Activated CD8-positive, alpha-beta memory T cell treated with anti-CD3 and anti-CD28 coated beads for 24 hours (primary cell): Measurements from ENCODE around the gene FBXL20.
A peak's percentile ranks its signal among the peaks of the same experiment; 100 is the strongest.
"Not testable (repeated sequence)": the region's sequence is repeated elsewhere in the genome, so short reads cannot be mapped to it uniquely, and the experiment has no call there.

Experiments used
- DNase-seq: peaks from one replicate; pipeline ENCODE4 v3.0.0-alpha.2; 2020

FBXL20 gene

DNA sequence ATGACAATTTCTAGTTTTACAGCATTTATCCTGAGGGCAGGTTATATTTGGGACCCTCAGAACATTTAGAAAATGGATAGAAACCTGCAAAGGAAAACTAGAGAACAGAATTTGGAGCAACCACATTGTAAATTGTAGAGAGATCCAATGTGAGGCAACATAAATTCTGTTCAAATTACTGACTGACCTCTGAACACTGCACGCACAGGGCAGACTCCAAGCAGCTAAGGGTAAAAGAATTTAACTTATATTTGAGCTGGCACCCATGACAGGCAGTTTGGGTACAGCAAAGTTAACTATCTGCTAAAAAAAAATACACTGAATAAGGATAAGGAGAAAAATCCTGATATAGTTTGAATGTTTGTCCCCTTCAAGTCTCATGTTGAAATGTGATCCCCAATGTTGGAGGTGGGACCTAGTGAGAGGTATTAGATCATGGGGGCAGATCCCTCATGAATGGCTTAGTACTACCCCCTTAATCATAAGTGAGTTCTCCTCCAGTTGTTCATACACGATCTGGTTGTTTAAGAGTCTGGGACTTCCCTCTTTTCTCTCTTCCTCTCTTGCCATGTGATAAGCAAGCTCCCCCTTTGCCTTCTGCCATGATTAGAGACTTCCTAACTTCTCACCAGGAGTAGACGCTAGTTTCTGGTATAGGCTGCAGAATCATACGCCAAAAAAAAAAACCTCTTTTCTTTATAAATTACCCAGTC is 75.7 kb downstream of the FBXL20 start:
- DNase-seq = no peak

DNA sequence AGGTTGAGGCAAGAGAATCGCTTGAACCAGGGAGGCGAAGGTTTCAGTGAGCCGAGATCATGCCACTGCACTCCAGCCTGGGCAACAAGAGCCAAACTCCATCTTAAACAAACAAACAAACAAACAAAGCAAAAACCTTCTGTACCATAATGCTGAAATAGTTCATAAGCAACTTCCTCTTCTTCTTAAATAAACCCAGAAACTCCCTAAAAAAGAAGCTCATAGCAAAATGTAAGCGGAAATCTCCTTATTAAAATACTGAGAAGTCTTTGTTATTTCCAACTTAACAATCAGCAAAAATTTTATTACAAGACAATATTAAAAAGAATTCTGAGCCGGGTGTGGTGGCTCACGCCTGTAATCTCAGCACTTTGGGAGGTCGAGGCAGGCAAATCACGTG is 82.8 kb downstream of the FBXL20 start:
- no peak for DNase-seq

DNA sequence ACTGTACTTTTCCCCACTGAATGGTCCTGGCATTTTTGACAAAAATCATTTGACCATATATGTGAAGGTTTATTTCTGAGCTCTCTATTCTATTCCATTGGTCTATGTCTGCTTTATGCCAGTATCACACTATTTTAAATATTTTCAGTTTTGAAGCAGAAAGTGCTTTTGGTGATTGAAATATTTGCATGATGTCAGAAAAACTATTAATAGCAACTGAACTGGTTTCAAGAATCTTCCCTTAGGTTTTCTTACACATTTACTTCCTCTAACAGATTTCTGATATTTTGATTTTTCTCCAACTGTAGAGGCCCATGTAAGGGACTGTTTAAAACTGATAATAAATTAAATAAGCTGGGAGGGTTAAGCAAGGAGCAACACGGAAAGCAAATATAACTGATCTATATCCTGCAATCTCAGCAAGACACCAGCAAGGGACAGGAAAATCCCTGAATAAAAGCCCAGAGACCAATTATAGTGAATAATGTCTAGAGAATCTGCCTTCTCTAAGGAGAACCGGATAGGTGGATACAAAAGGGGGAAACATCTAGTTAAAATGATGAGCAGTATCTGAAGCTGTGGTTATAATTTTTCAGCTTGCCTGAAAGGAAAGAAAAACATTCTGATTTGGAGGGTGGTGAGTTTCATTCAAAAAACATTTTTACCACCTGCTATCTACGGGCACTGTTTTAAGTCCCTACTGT is 94.8 kb downstream of the FBXL20 start:
- DNase-seq = no peak

DNA sequence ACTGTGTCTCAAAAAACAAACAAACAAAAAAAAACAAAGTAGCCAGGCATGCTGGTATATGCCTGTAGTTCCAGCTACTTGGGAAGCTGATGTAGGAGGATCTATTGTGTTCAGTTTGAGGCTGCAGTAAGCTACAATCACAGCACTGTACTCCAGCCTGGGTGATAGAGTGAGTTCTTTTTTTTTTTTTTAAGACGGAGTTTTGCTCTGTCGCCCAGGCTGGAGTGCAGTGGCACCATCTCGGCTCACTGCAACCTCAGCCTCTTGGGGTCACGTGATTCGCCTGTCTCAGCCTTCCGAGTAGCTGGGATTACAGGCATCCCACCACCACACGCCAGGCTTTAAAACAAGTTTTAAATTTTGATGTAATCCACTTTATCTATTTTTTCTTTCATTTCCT is 95.4 kb downstream of the FBXL20 start:
- DNase-seq = no peak

DNA sequence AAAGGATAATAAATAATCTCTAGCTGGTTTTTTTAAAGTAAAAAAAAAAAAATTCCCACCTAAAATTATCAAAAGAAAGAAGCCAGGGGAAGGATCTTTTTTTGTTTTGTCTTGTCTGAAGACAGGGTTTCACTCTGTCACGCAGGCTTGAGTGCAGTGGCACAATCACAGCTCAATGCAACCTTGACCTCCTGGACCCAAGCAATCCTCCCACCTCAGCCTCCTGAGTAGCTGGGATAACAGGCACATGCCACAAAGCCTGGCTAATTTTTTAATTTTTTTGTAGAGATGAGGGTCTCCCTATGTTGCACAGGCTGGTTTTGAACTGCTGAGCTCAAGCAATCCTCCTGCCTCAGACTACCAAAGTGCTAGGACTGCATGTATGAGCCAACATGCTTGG is 97.2 kb downstream of the FBXL20 start:
- DNase-seq = no peak

DNA sequence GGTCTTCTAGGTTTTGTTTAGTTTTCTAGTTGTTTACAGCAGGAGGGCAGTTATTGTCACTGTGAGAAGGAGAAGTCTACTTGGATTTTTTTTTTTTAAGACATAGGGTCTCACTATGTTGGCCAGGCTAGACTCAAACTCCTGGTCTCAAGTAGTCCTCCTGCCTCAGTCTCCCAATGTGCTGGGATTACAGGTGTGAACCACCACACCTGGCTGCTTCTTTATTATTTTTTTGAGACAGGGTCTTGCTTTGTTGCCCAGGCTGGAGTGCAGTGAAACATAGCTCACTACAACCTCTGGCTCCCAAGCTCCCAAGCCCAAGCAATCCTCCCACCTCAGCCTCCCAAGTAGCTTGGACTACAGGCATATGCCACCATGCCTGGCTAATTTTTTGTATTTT is 107.4 kb downstream of the FBXL20 start:
- no peak for DNase-seq

DNA sequence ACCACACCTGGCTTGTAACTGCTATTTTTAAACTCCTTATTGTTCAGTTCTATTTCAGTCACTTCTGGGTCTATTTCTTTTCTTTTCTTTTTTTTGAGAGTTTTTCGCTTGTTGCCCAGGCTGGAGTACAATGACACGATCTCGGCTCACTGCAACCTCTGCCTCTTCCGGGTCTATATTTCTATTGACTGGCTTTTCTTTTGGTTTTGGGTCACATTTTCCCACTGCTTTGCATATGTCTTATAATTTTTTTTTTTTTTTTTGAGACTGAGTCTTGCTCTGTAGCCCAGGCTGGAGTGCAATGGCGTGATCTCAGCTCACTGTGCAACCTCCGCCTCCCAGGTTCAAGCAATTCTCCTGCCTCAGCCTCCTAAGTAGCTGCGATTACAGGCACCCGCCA is 108.9 kb downstream of the FBXL20 start:
- not testable (repeated sequence) for DNase-seq

DNA sequence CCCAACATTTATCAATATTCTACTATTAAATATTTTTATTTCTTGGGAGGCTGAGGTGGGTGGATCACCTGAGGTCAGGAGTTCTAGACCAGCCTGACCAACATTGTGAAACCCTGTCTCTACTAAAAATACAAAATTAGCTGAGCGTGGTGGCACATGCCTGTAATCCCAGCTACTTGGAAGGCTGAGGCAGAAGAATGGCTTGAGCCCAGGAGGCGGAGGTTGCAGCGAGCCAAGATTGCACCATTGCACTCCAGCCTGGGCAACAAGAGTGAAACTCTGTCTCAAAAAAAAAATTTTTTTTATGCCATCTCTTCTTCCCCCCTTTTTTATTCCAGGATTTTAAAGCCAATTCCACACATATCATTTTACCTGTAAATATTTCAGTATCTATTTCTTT is 114.9 kb downstream of the FBXL20 start:
- DNase-seq = not testable (repeated sequence)

DNA sequence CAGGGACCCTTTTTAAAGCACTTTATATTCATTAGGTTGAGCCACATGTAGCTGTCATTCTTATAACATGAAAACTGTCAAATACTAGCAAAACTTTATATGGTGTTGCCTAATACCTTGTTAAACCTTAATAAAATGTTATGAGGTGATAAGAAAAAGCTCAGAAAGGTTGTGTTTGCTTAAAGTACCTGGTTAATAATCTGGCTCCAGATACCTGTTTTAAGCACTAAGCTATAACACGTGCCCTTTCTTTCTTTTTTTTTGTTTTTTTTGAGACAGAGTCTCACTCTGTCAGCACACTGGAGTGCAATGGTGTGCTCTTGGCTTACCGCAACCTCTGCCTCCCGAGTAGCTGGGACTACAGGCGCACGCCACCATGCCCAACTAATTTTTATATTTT is 116.7 kb downstream of the FBXL20 start:
- no peak for DNase-seq

DNA sequence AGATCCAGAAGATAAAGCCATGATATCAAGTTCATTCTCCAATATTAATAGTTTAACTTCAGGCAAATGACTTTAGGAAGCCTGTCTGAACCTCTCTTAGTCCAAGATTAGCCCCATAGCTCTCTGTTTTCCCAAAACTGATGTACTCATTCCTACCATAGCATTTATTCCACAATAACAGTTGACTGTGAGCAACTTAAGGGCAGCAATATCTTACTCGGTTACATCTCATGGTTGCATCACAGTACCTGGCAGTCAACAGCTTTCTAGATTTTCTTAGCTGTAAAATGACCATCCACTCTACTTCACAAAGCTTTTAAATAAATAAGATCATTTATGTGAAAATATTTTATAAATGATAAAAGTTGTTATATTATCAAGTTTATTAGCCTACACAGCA is 117.5 kb downstream of the FBXL20 start:
- DNase-seq = no peak

DNA sequence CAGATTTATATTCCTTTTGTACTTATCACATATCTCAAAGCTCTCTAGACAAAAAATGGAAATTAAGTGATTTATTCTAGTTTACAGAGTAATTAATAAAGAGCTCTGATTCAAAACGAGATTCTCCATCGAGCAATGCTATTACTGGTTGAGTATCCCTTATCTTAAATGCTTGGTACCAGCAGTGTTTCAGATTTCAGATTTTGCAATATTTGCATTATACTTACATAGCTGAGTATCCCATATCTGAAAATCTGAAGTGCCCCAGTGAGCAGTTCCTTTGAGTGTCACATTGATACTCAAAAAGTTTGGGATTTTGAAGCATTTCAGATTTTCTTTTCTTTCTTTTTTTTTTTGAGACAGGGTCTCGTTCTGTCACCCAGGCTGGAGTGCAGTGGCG is 118.3 kb downstream of the FBXL20 start:
- DNase-seq = no peak

DNA sequence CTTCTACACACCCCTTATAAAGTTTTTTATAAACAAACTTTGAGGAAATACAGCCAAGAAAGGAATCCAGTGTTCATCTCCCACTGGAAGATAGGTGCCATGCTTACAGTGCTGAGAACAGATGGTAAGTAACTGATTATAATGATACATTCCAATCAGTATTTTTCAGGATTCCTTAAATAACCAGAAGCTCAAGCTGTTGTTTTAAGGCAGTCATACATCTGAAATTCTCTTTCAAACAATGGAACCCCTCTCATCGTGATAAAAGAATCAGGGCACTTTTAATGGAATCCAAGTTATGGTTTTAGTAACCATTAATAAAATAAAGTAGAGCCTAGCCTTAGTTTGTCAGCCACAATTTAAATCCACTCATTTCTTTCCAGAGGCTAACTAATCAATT is 119.6 kb downstream of the FBXL20 start:
- DNase-seq = no peak

DNA sequence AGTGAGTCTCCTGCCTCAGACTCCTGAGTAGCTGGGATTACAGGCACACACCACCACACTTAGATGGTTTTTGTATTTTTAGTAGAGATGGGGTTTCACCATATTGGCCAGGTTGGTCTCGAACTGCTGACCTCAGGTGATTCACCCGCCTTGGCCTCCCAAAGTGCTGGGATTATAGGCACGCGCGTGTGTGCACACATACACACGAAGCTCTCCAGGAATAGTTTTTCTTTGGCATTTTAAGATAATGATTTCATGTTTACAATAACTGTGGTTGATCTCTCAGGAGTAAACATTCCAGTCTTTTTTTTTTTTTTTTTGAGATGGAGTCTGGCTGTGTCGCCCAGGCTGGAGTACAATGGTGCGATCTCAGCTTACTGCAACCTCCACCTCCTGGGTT is 123.2 kb downstream of the FBXL20 start:
- DNase-seq = not testable (repeated sequence)

DNA sequence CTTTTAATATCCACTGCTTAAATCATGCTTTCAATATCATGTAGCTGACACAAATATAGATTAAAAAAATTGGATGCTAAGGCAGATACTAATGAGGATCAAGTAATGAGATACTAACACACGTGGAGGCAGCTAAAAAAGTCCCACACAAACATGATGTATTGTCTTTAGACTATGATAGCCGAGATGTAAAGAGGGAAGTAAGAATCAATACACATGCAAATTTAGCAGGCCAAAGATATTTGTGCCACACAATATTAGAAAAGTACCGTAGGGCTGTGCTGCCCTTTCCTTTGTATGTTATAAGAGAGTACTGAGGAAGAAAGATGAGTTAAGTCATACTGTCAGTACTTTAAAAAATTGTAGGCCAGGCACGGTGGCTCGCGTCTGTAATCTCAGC is 124.3 kb downstream of the FBXL20 start:
- no peak for DNase-seq

DNA sequence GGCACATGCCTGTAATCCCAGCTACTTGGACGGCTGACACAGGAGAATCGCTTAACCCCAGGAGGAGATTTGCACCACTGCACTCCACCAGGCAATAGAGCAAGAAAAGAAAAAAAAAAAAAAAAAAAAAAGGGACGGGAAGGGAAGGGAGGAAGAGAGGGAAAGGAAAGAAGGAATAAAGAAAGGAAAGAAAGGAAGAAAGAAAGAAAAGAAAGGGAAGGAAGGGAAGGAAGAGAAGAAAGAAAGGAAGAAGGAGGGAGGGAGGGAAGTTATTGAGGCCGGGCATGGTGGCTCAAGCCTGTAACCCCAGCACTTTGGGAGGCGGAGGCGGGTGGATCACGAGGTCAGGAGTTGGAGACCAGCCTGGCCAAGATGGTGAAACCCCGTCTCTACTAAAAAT is 125.3 kb downstream of the FBXL20 start:
- no peak for DNase-seq

DNA sequence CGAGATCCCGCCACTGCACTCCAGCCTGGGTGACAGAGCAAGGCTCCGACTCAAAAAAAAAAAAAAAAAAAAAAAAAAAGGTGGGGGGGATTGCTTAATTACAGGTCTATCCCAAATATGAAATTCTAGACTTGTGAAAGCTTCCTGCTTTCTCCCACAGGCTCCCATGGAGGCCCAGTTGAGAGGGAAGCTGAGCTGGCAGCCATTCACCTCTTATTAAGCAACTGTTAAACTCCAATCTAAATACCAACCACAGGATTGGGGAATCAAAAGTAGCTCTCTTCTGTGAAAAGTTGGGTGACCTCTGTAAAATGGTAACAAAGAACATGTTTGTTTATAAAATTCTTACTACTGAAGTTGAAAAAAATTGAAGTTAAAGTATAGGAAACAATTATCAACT is 129.9 kb downstream of the FBXL20 start:
- DNase-seq = no peak

DNA sequence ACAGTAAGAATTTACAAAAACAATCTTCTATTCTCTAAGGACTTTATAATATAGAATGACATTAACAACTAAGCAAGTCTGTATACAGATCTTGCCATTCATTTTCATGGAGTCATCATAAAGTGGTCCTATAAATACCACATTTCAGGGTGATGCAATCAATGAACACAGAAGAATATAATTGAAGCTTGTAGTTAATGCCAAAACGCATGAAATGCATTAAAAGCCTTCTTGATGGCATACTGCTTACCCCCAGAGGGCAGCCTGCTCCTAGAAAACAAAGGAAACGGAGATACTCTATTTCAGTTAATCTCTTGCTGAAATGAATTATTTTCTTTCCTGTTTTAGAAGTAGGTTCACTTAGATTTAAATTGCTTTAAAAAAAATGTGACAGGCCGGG is 130.5 kb downstream of the FBXL20 start:
- no peak for DNase-seq

DNA sequence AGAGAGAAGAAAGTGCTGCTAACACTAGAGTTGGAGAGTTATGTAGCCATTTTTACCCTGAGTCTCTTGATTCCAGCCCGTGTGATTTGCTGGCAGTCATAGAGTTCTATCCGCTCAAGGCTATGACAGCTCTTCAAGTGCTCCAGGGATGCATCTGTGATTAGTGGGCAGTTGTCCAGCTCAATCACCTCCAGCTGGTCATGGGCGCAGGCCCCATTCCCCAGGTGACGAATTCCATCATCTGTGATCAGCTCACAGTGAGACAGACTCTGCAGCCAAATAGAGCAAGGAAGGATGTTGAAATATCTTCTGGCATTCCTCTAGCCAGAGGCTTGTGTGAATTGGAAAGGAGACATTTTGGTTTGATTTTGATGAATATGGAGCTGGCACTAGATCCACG is 137.3 kb downstream of the FBXL20 start:
- no peak for DNase-seq

DNA sequence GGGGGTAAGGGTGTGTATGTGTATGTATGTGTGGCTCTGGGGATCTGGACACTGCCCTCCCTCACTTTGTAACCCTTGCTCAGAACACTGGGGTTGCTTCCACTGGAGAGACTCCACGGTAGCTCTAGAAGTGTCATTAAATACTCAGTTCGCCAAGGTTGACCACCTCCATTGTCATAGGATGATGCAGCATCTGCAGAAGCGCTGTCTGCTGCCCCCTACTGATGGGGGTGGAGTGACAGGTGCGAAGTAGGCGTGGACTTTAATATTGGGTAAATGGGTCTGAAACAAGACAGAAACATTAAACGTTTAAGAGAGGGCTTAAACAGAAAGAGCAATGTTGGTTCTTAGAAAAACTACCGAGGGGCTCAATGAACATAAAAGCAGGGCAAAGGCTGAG is 140.1 kb downstream of the FBXL20 start:
- DNase-seq = no peak

DNA sequence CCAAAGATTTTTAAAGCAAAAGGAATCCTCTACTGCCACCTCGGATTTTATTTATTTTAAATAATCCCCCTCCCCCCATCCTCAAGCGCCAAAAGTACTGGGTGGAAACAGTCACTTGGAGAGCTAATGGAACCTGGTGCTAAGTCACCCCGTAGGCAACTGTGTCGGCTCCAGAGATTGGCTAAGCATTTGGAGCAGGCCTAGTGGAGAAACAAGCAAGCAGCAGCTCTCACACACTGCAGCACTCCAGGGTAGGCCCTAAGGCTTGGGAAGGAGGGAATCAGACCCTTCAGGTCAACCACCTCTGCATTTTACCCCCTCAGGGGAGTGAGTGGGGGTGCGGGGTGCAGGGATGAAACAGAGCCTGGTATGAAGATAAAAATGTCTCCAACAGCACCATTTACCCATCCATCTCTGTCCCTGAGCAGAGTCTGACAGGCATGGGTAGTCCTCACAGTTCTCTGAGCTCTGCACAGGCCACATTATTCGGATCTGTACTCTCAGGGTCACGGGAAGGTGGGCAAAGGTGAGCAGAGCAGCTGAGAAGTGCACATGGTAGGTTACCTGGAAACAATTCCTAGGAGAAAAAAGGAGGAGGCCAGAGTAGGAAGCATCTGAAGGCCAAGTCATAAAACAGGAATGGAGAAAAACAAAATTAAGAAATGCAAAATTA is 148.5 kb downstream of the FBXL20 start:
- peak; percentile 38 for DNase-seq

DNA sequence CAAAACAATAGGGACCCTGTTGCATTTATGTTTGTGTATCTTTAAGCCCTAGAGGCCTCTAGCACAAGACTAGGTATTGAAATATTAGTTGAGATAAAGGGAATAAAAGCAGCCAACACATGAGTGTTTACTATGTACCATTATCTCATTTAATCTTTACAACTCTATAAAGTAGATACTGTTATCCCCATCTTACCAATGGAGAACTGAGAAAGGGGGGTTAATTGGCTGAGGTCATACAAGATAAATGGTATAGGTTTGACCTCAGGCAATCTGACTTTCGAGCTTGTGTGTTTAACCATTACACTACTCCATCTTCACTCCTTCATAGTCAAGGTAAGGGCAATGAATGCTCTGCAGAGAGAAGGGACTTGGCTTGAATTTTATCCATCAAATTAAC is 149.4 kb downstream of the FBXL20 start:
- DNase-seq = no peak

DNA sequence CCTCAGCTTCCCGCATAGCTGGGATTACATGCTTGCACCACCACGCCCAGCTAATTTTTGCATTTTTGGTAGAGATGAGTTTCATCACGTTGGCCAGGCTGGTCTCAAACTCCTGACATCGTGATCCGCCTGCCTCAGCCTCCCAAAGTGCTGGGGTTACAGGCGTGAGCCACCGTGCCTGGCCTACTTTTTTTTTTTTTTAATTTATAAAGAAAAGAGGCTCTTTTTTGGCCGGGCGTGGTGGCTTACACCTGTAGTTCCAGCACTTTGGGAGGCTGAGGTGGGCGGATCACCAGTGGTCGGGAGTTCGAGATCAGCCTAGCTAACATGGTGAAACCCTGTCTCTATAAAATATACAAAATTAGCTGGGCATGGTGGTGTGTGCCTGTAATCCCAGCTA is 151.3 kb downstream of the FBXL20 start:
- DNase-seq = not testable (repeated sequence)

DNA sequence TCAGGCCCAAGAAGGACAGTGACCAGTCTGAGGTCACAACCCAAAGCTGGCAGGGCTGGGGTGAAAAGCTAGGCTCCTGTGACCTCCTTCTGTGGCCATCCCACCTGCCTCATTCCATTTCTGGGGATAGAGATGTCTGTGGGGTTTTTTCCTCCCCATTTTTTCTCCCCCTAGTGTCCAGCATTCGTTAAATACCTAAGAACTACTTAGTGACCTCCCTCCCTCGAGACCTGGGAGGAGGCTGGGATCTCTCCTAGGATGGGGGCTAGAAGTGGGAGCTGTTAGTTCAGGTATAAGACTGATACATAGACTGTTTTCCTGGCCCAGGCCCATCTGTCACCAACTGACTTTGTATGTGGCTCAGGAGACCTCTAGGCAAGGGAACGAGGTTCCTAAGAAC is 155.2 kb downstream of the FBXL20 start:
- DNase-seq = peak; percentile 52
